Measurements from ENCODE around the gene A2M.

- TF ChIP-seq, protein P1, sequence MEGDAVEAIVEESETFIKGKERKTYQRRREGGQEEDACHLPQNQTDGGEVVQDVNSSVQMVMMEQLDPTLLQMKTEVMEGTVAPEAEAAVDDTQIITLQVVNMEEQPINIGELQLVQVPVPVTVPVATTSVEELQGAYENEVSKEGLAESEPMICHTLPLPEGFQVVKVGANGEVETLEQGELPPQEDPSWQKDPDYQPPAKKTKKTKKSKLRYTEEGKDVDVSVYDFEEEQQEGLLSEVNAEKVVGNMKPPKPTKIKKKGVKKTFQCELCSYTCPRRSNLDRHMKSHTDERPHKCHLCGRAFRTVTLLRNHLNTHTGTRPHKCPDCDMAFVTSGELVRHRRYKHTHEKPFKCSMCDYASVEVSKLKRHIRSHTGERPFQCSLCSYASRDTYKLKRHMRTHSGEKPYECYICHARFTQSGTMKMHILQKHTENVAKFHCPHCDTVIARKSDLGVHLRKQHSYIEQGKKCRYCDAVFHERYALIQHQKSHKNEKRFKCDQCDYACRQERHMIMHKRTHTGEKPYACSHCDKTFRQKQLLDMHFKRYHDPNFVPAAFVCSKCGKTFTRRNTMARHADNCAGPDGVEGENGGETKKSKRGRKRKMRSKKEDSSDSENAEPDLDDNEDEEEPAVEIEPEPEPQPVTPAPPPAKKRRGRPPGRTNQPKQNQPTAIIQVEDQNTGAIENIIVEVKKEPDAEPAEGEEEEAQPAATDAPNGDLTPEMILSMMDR (IDR thresholded peaks at IDR 0.05): no peak
- TF ChIP-seq ELF4 (CRISPR knock-in tag; IDR thresholded peaks at IDR 0.05; ENCODE audit: low read depth): no peak
- no peak for TF ChIP-seq ZBTB43 (CRISPR knock-in tag; IDR thresholded peaks at IDR 0.05)
- no peak for TF ChIP-seq IRF2 (CRISPR knock-in tag; IDR thresholded peaks at IDR 0.05; ENCODE audit: borderline replicate concordance, low read depth)
- no peak for TF ChIP-seq NFYB (CRISPR knock-in tag; conservative IDR thresholded peaks at IDR 0.05; ENCODE audit: low read depth)
- no peak for TF ChIP-seq JUN (CRISPR knock-in tag; IDR thresholded peaks at IDR 0.05)
- no peak for TF ChIP-seq KAT7 (CRISPR knock-in tag; IDR thresholded peaks at IDR 0.05; ENCODE audit: borderline replicate concordance)
- TF ChIP-seq ZNF423 (CRISPR knock-in tag; IDR thresholded peaks at IDR 0.05): no peak
- TF ChIP-seq CREM (CRISPR knock-in tag; IDR thresholded peaks at IDR 0.05): no peak
- TF ChIP-seq NR1H2 (CRISPR knock-in tag; IDR thresholded peaks at IDR 0.05): no peak
- no peak for TF ChIP-seq SMAD4 (CRISPR knock-in tag; IDR thresholded peaks at IDR 0.05)
- TF ChIP-seq, protein P2, sequence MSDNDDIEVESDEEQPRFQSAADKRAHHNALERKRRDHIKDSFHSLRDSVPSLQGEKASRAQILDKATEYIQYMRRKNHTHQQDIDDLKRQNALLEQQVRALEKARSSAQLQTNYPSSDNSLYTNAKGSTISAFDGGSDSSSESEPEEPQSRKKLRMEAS (CRISPR knock-in tag; IDR thresholded peaks at IDR 0.05): no peak
Measured at GRCh38 chr12:9037431-9037830, 78.3 kb downstream of the A2M start.

Measured in WTC11 (cell line).